Neural cell (in vitro differentiated cells): ENCODE data around the gene BFSP2. TPM values are rescaled to one million over a fixed set of nuclear protein-coding genes. Genes with fewer than 3 reads are reported as not detected.

Experiments
- H2AFZ ChIP-seq: fragments of 200-600, 300-800 bp; sonication (generic), shearing (Covaris generic); 2 replicates; pipeline ENCODE4 v1.6.0; 2014; ENCODE audit warnings: low read depth, mild to moderate bottlenecking, antibody characterized with exemption, low read length, moderate library complexity
- H3F3A ChIP-seq: fragments of 200-600 bp; shearing (Covaris generic); 2 replicates; pipeline ENCODE4 v1.6.1; 2016; ENCODE audit warnings: mild to moderate bottlenecking, moderate library complexity, mixed read lengths, antibody characterized with exemption, low read length; ENCODE audit not compliant: insufficient read depth, poor library complexity, severe bottlenecking
- H3K27ac ChIP-seq: fragments of 200-600, 300-800 bp; sonication (generic), shearing (Covaris generic); 2 replicates; pipeline ENCODE4 v1.5.1; 2014; ENCODE audit warnings: mild to moderate bottlenecking, low read length, moderate library complexity
- H3K27me3 ChIP-seq: fragments of 300-800, 200-600 bp; sonication (generic), shearing (Covaris generic); 2 replicates; pipeline ENCODE4 v1.6.0; 2014; ENCODE audit warnings: mild to moderate bottlenecking, low read depth, low read length, moderate library complexity; ENCODE audit not compliant: insufficient read depth
- H3K36me3 ChIP-seq: fragments of 300-800, 200-600 bp; sonication (generic), shearing (Covaris generic); 2 replicates; pipeline ENCODE4 v1.5.1; 2014; ENCODE audit warnings: mild to moderate bottlenecking, antibody characterized with exemption, low read length, moderate library complexity; ENCODE audit not compliant: insufficient read depth
- H3K4me2 ChIP-seq: fragments of 300-800, 200-600 bp; sonication (generic), shearing (Covaris generic); 2 replicates; pipeline ENCODE4 v1.6.0; 2014; ENCODE audit warnings: mild to moderate bottlenecking, low read length
- H3K4me3 ChIP-seq: fragments of 300-800, 200-600 bp; sonication (generic), shearing (Covaris generic); 2 replicates; pipeline ENCODE4 v1.5.1; 2014; ENCODE audit warnings: mild to moderate bottlenecking, low read length, moderate library complexity
- H3K79me2 ChIP-seq: fragments of 200-600 bp; shearing (Covaris generic); replicated peaks from 2 replicates; pipeline ENCODE4 v1.6.0; 2014; ENCODE audit warnings: mild to moderate bottlenecking, low read length, moderate library complexity; ENCODE audit not compliant: insufficient read depth
- H3K9ac ChIP-seq: fragments of 300-800, 200-600 bp; sonication (generic), shearing (Covaris generic); 2 replicates; pipeline ENCODE4 v1.6.1; 2016; ENCODE audit warnings: mild to moderate bottlenecking, low read length, mixed read lengths
- H3K9me2 ChIP-seq: fragments of 200-600 bp; shearing (Covaris generic); 2 replicates; pipeline ENCODE4 v1.6.1; 2016; ENCODE audit warnings: mild to moderate bottlenecking, low read length, mixed read lengths; ENCODE audit not compliant: insufficient read depth
- H3K9me3 ChIP-seq: fragments of 200-600, 300-800 bp; sonication (generic), shearing (Covaris generic); 2 replicates; pipeline ENCODE4 v1.6.1; 2016; ENCODE audit warnings: mild to moderate bottlenecking, mixed run types, low read length, moderate library complexity, mixed read lengths
- H4K20me1 ChIP-seq: fragments of 200-600 bp; shearing (Covaris generic); 2 replicates; pipeline ENCODE4 v1.6.1; 2016; ENCODE audit warnings: mild to moderate bottlenecking, mixed run types; ENCODE audit not compliant: insufficient read depth
- EP300 ChIP-seq: fragments of 450-650 bp; conservative IDR thresholded peaks from 2 replicates; pipeline ENCODE4 v1.6.1; 2014; ENCODE audit warnings: antibody characterized with exemption, mild to moderate bottlenecking, moderate library complexity; ENCODE audit not compliant: poor library complexity, severe bottlenecking
- MXI1 ChIP-seq: fragments of 450-650 bp; conservative IDR thresholded peaks from 2 replicates; pipeline ENCODE4 v1.6.1; 2014; ENCODE audit warnings: antibody characterized with exemption, mild to moderate bottlenecking; ENCODE audit not compliant: poor library complexity, severe bottlenecking
- POLR2AphosphoS5 ChIP-seq: IDR thresholded peaks from 2 replicates; pipeline ENCODE4 v1.6.1; 2012
- RAD21 ChIP-seq: fragments of 450-650 bp; conservative IDR thresholded peaks from 2 replicates; pipeline ENCODE4 v1.6.1; 2014; ENCODE audit warnings: antibody characterized with exemption, mild to moderate bottlenecking, moderate library complexity
- SMC3 ChIP-seq: fragments of 450-650 bp; conservative IDR thresholded peaks from 2 replicates; pipeline ENCODE4 v1.6.1; 2014; ENCODE audit warnings: antibody characterized with exemption, mild to moderate bottlenecking, moderate library complexity; ENCODE audit not compliant: poor library complexity
- polyA plus RNA-seq: library from polyadenylated mRNA; depleted of rRNA; stranded (reverse); fragments of >200 nt; gene quantifications from 2 replicates; pipeline ENCODE4 v1.2.3, GENCODE V29; 2014

Gene BFSP2
- polyA plus RNA-seq, 1 donor from 2014 or later: not detected

- no peak overlapping the region for H3K9ac ChIP-seq
- no peak overlapping the region for H3K27ac ChIP-seq
- no peak overlapping the region for H2AFZ ChIP-seq
- no peak overlapping the region for H3K4me2 ChIP-seq
- no peaks in the 10 kb centered on the region for H3K9me3 ChIP-seq
- no peak overlapping the region for H3K4me3 ChIP-seq
- no peaks in the 10 kb centered on the region for H3K79me2 ChIP-seq
- H3K27me3 ChIP-seq: no peaks in the 10 kb centered on the region
- TF ChIP-seq SMC3: no peak
- no peaks in the 10 kb centered on the region for H3F3A ChIP-seq
- H3K9me2 ChIP-seq: no peaks in the 10 kb centered on the region
- no peaks in the 10 kb centered on the region for H4K20me1 ChIP-seq
- no peaks in the 10 kb centered on the region for H3K36me3 ChIP-seq
Observed at GRCh38 chr3:133440652-133441051, 40.8 kb downstream of the BFSP2 start.

DNA sequence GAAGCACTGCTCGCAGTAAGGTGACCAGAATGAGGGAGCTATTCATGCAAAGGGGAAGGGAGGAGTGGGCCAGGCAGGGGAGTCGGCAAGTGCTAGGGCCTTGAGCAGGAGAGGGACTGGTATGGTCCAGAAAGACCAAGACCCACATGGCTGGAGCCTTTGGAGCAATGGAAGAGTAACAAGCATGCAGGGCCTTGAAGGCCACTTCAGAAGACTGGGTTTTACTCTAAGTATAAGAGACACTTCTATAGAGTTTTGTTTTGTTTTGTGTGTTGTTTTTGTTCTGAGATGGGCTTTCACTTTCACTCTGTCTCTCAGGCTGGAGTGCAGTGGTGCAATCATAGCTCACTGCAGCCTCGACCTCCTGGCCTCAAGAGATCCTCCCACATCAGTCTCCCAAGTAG, 42.0 kb downstream of the BFSP2 start:
- H3K9me3 ChIP-seq: no peaks in the 10 kb centered on the region
- no peaks in the 10 kb centered on the region for H3K27me3 ChIP-seq
- H3F3A ChIP-seq: no peaks in the 10 kb centered on the region
- no peak overlapping the region for H3K27ac ChIP-seq
- no peaks in the 10 kb centered on the region for H4K20me1 ChIP-seq
- no peak overlapping the region for H3K4me2 ChIP-seq
- H3K9me2 ChIP-seq: no peaks in the 10 kb centered on the region
- H3K9ac ChIP-seq: no peak overlapping the region
- H3K79me2 ChIP-seq: no peaks in the 10 kb centered on the region
- no peak overlapping the region for H2AFZ ChIP-seq
- no peak overlapping the region for H3K4me3 ChIP-seq
- no peaks in the 10 kb centered on the region for H3K36me3 ChIP-seq
- no peak for TF ChIP-seq POLR2AphosphoS5

DNA sequence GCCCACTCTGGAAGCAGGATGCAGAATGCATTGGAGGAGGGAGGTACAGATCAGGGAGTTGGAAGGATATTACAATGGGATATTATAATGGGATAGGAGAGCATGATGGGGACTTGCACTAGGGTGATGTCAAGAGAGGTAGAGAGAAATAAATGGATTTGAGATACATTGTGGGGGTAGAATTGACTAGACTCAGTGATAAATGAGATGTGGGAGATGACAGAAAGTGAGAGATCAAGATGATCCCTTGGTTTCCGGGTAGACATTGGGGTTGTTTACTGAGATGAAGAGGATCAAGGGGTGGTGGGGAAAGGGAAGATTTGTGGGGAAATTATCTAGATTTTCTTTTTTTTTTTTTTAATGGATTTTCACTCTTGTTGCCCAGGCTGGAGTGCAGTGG, 42.7 kb downstream of the BFSP2 start:
- H3F3A ChIP-seq: no peaks in the 10 kb centered on the region
- no peaks in the 10 kb centered on the region for H3K9me3 ChIP-seq
- no peak for TF ChIP-seq RAD21
- no peak for TF ChIP-seq EP300
- no peak for TF ChIP-seq POLR2AphosphoS5
- no peak for TF ChIP-seq SMC3
- no peak for TF ChIP-seq MXI1
- no peak overlapping the region for H3K4me3 ChIP-seq
- H4K20me1 ChIP-seq: no peaks in the 10 kb centered on the region
- no peak overlapping the region for H3K4me2 ChIP-seq
- no peaks in the 10 kb centered on the region for H3K79me2 ChIP-seq
- no peaks in the 10 kb centered on the region for H3K27me3 ChIP-seq
- no peak overlapping the region for H2AFZ ChIP-seq
- no peaks in the 10 kb centered on the region for H3K36me3 ChIP-seq
- no peak overlapping the region for H3K27ac ChIP-seq
- no peak overlapping the region for H3K9ac ChIP-seq
- no peaks in the 10 kb centered on the region for H3K9me2 ChIP-seq

DNA sequence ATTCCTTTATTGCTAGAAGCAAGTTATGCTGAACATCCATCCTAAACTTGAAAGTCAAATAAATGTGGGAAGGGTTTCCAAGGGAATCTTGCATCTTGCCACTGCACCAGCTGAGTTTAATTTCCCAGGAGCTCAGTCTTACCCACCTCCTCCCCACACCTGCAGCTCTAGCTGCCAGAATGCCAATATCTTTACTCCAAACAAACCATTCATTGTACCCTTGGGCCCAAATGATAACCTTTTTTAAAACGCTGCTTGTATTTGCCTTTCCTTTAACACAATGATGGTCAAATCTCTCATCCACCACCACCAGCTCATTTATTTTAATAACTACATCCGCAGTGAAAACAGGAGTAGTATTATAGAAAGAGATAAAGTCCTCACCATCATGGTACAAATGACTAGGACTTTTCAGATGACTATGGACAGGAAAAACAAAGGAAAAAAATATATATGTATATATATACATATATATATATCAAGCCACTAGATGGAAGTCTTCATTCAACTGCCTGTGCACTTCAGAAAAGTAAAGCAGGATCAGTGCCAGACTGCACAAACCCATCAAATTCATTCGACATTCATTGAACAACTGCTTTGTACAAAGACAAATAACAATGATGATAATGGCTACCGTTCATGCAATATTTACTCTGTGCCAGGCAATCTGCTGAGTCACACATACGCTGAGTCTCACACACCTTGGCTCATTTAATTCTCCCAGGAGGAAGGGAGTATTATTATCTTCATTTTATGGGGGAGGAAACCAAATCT, 44.0 kb downstream of the BFSP2 start:
- Histone ChIP-seq H3F3A (no peaks in the 10 kb centered on the region), H3K4me2 (no peak overlapping the region), H3K4me3 (no peak overlapping the region), H3K9me3 (no peaks in the 10 kb centered on the region), H3K27ac (no peak overlapping the region), H3K9me2 (no peaks in the 10 kb centered on the region), H3K79me2 (no peaks in the 10 kb centered on the region), H3K36me3 (no peaks in the 10 kb centered on the region), H3K27me3 (no peaks in the 10 kb centered on the region), H3K9ac (no peak overlapping the region), H2AFZ (no peak overlapping the region), H4K20me1 (no peaks in the 10 kb centered on the region)
- TF ChIP-seq MXI1 (no peak), RAD21 (no peak), POLR2AphosphoS5 (no peak)
